Neuron (in vitro differentiated cells): ENCODE results near the gene PACS1.

Experiments
- H2AFZ ChIP-seq: one replicate; pipeline ENCODE4 v1.6.1; 2013; ENCODE audit warnings: low read depth, mild to moderate bottlenecking, inconsistent platforms, low read length, moderate library complexity
- H3K27me3 ChIP-seq: one replicate; pipeline ENCODE4 v1.6.1; 2013; ENCODE audit warnings: low read length; ENCODE audit not compliant: insufficient read depth
- H3K36me3 ChIP-seq: one replicate; pipeline ENCODE4 v1.6.1; 2013; ENCODE audit warnings: low read length; ENCODE audit not compliant: insufficient read depth
- H3K4me1 ChIP-seq: one replicate; pipeline ENCODE4 v1.6.1; 2013; ENCODE audit warnings: low read length; ENCODE audit not compliant: insufficient read depth
- H3K4me3 ChIP-seq: 2 replicates; pipeline ENCODE4 v1.5.1; 2013; ENCODE audit warnings: mild to moderate bottlenecking, low read length, moderate library complexity
- H3K9me3 ChIP-seq: one replicate; pipeline ENCODE4 v1.6.1; 2013; ENCODE audit warnings: low read length

PACS1 gene

GRCh38 chr11:66218846-66219620 lies 149.0 kb downstream of the PACS1 start:
- Histone ChIP-seq H3K4me1 (peaks cover 12% of the 10 kb centered on the region), H3K36me3 (peaks cover 20% of the 10 kb centered on the region), H3K9me3 (no peaks in the 10 kb centered on the region), H3K27me3 (no peaks in the 10 kb centered on the region), H2AFZ (no peak overlapping the region), H3K4me3 (no peak overlapping the region)

- peaks cover 12% of the 10 kb centered on the region for H3K4me1 ChIP-seq
- H3K27me3 ChIP-seq = no peaks in the 10 kb centered on the region
- H2AFZ ChIP-seq = no peak overlapping the region
- no peak overlapping the region for H3K4me3 ChIP-seq
- H3K9me3 ChIP-seq = no peaks in the 10 kb centered on the region
- H3K36me3 ChIP-seq = peaks cover 20% of the 10 kb centered on the region
Measured at GRCh38 chr11:66219846-66220565, 149.9 kb downstream of the PACS1 start.

DNA sequence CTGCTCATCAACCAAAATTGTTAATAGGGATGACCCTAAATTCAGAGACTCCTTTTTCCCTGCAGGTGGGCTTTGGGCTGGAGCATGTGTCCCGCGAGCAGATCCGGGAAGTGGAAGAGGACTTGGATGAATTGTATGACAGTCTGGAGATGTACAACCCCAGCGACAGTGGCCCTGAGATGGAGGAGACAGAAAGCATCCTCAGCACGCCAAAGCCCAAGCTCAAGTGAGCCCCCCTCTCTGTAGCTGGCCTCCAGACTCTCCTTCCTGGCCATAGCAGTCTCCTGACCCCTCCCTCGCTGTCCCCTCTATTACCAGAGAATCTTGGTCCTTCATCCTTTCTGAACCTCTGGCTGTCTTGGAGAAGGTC lies 150.5 kb downstream of the PACS1 start:
- peaks cover 20% of the 10 kb centered on the region for H3K36me3 ChIP-seq
- H2AFZ ChIP-seq = no peak overlapping the region
- no peak overlapping the region for H3K4me3 ChIP-seq
- H3K9me3 ChIP-seq = no peaks in the 10 kb centered on the region
- peaks cover 12% of the 10 kb centered on the region for H3K4me1 ChIP-seq
- no peaks in the 10 kb centered on the region for H3K27me3 ChIP-seq

GRCh38 chr11:66221012-66221411 lies 150.9 kb downstream of the PACS1 start:
- Histone ChIP-seq H3K9me3 (no peaks in the 10 kb centered on the region), H3K4me3 (no peak overlapping the region), H3K36me3 (peaks cover 18% of the 10 kb centered on the region), H3K4me1 (peaks cover 12% of the 10 kb centered on the region), H3K27me3 (no peaks in the 10 kb centered on the region), H2AFZ (no peak overlapping the region)

- H3K9me3 ChIP-seq = no peaks in the 10 kb centered on the region
- H3K27me3 ChIP-seq = no peaks in the 10 kb centered on the region
- peaks cover 12% of the 10 kb centered on the region for H3K4me1 ChIP-seq
- no peak overlapping the region for H3K4me3 ChIP-seq
- H2AFZ ChIP-seq = no peak overlapping the region
- peaks cover 12% of the 10 kb centered on the region for H3K36me3 ChIP-seq
Measured at GRCh38 chr11:66221726-66222236, 151.7 kb downstream of the PACS1 start.

DNA sequence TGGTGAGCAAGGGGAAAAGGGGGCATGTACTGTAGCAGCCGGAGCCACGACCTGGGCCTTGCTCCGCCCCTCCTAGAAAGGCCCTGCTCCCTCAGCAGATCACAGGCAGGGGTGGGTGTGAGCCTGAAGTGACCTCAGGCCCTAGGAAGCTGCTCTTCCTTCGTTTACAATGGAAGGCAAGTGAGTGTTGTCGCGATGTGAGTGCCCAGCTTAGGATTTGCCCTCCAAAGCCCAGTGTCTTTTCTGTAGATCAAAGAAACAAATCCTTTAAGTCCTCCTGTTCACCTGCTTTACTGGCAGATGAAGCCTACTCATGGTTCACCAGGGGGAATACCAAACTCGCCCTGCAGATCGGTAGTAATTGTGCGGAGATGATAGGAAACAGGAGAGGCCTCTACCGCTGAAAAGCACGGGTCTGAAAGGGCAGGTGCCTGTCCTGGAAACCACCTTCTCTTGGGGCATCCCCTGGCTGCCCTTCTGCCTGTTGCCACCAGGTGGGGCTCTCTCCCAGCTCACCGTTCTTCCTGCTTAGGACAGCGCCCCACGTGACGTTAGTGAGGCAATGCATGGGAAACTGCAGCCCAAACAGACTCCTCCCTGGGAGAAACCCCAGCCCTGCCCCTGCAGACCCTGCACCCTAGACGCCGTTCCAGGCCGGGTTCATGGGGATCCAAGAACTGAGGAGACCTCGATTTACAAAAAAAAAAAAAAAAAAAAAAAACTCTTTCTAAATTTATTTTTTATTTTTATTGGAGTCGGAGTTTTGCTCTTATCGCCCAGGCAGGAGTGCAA lies 152.5 kb downstream of the PACS1 start:
- Histone ChIP-seq H3K36me3 (peaks cover 12% of the 10 kb centered on the region), H3K4me1 (peaks cover 10% of the 10 kb centered on the region)

GRCh38 chr11:66224226-66224855 lies 154.3 kb downstream of the PACS1 start:
- Histone ChIP-seq H3K9me3 (no peaks in the 10 kb centered on the region), H3K36me3 (peaks cover 8% of the 10 kb centered on the region), H3K4me1 (peaks cover 3% of the 10 kb centered on the region), H2AFZ (no peak overlapping the region), H3K4me3 (no peak overlapping the region), H3K27me3 (no peaks in the 10 kb centered on the region)

More for the DNA sequence above, 152.5 kb downstream of the PACS1 start:
- no peak overlapping the region for H3K4me3 ChIP-seq
- H3K27me3 ChIP-seq = no peaks in the 10 kb centered on the region
- no peak overlapping the region for H2AFZ ChIP-seq
- no peaks in the 10 kb centered on the region for H3K9me3 ChIP-seq

- Histone ChIP-seq H3K36me3 (peaks cover 3% of the 10 kb centered on the region), H3K4me1 (peaks cover 3% of the 10 kb centered on the region), H3K9me3 (no peaks in the 10 kb centered on the region), H3K4me3 (no peak overlapping the region), H2AFZ (no peak overlapping the region), H3K27me3 (no peaks in the 10 kb centered on the region)
Measured at GRCh38 chr11:66225066-66225465, 155.0 kb downstream of the PACS1 start.

GRCh38 chr11:66226101-66226500 lies 156.0 kb downstream of the PACS1 start:
- no peaks in the 10 kb centered on the region for H3K9me3 ChIP-seq
- H2AFZ ChIP-seq = no peak overlapping the region
- peaks cover 2% of the 10 kb centered on the region for H3K36me3 ChIP-seq
- peaks cover 3% of the 10 kb centered on the region for H3K4me1 ChIP-seq
- no peak overlapping the region for H3K4me3 ChIP-seq
- no peaks in the 10 kb centered on the region for H3K27me3 ChIP-seq

GRCh38 chr11:66227700-66228099 lies 157.6 kb downstream of the PACS1 start:
- H3K27me3 ChIP-seq = no peaks in the 10 kb centered on the region
- H3K9me3 ChIP-seq = no peaks in the 10 kb centered on the region
- peaks cover 3% of the 10 kb centered on the region for H3K36me3 ChIP-seq
- no peak overlapping the region for H3K4me3 ChIP-seq
- no peak overlapping the region for H2AFZ ChIP-seq
- H3K4me1 ChIP-seq = no peaks in the 10 kb centered on the region

DNA sequence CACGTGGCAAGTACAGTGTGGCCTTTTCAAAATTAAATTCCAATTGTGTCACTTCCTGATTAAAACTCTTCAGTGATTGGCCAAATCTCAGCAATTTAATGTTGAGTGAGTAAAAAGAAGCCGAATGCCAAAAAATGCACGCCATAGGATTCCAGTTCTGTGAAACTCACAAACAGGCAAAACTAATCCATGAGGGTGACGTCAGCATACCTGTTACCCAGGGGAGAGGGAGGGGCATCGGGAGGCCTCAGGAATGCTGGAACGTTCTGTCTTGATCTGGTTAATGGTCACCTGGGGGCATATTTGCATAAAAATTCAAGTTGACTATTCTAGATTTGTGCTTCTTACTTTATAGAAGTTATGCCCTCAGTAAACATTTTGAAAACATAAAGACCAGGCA lies 158.4 kb downstream of the PACS1 start:
- no peak overlapping the region for H3K4me3 ChIP-seq
- H3K9me3 ChIP-seq = no peaks in the 10 kb centered on the region
- H3K4me1 ChIP-seq = no peaks in the 10 kb centered on the region
- H2AFZ ChIP-seq = no peak overlapping the region
- peaks cover 3% of the 10 kb centered on the region for H3K36me3 ChIP-seq
- H3K27me3 ChIP-seq = no peaks in the 10 kb centered on the region

GRCh38 chr11:66230156-66230555 lies 160.1 kb downstream of the PACS1 start:
- Histone ChIP-seq H2AFZ (no peak overlapping the region), H3K4me3 (no peak overlapping the region), H3K27me3 (no peaks in the 10 kb centered on the region), H3K36me3 (peaks cover 15% of the 10 kb centered on the region), H3K9me3 (no peaks in the 10 kb centered on the region), H3K4me1 (no peaks in the 10 kb centered on the region)
